CD4-positive, alpha-beta T cell (primary cell): ENCODE results near the gene OR5D18. TPM values are rescaled to one million over a fixed set of nuclear protein-coding genes. Genes with fewer than 3 reads are reported as not detected.

Source experiments
- ATAC-seq: fragments of 200-7000 bp; cut with Tn5 transposase; one replicate; pipeline ENCODE4 v1.10.0; 2022; ENCODE audit warnings: mild to moderate bottlenecking; ENCODE audit not compliant: poor library complexity
- CTCF ChIA-PET: fragments of 350-600 bp; sonication (Branson Sonifier 250); formaldehyde crosslinking; loops from one replicate; lab custom pipeline; 2021; ENCODE audit warnings: antibody characterized with exemption, inconsistent platforms; lab: Charles Lee
- POLR2A ChIA-PET: fragments of 350-600 bp; sonication (Branson Sonifier 250); formaldehyde crosslinking; loops from one replicate; lab custom pipeline; 2021; ENCODE audit warnings: antibody characterized with exemption, inconsistent platforms; lab: Charles Lee
- DNase-seq, 14 experiments: peaks; one replicate each; pipeline ENCODE4 v3.0.0-alpha.2; 2013 to 2020; ENCODE audit warnings: mixed read lengths in 2 of 14
- H3K27ac ChIP-seq, 2 donors: one replicate each; pipeline versions ENCODE4 v1.5.1 to v1.7.0; 2013; ENCODE audit warnings: low read length in 2 of 2, low read depth in 1 of 2, mild to moderate bottlenecking in 1 of 2
- H3K27me3 ChIP-seq, 2 experiments: 1 replicate in 1 of 2; 2 replicates in 1 of 2; pipeline versions ENCODE4 v1.6.1 to v1.7.0; 2013; ENCODE audit warnings: low read length in 2 of 2, control low read depth in 1 of 2, mild to moderate bottlenecking in 1 of 2, moderate library complexity in 1 of 2; ENCODE audit not compliant: insufficient read depth in 2 of 2, control insufficient read depth in 1 of 2
- H3K36me3 ChIP-seq: one replicate; pipeline ENCODE4 v1.6.1; 2013; ENCODE audit warnings: low read length, control low read depth; ENCODE audit not compliant: insufficient read depth
- H3K4me1 ChIP-seq: one replicate; pipeline ENCODE4 v1.6.1; 2013; ENCODE audit warnings: low read length, control low read depth; ENCODE audit not compliant: insufficient read depth
- H3K4me3 ChIP-seq: one replicate; pipeline ENCODE4 v1.5.1; 2013; ENCODE audit warnings: mild to moderate bottlenecking, low read length, moderate library complexity
- H3K9me3 ChIP-seq, 2 experiments: 1 replicate in 1 of 2; 2 replicates in 1 of 2; pipeline versions ENCODE4 v1.6.1 to v1.7.0; 2013; ENCODE audit warnings: low read length in 2 of 2, mild to moderate bottlenecking in 2 of 2, control low read depth in 1 of 2, moderate library complexity in 1 of 2; ENCODE audit not compliant: control insufficient read depth in 1 of 2, insufficient read depth in 1 of 2
- H3K27ac Mint-ChIP-seq: one replicate; pipeline ENCODE4 v1.8.0; 2020; ENCODE audit warnings: mixed read lengths
- H3K27me3 Mint-ChIP-seq: one replicate; pipeline ENCODE4 v1.8.0; 2021; ENCODE audit warnings: mixed read lengths
- H3K36me3 Mint-ChIP-seq: one replicate; pipeline ENCODE4 v1.8.0; 2021; ENCODE audit warnings: low read depth, mixed read lengths
- H3K4me1 Mint-ChIP-seq: one replicate; pipeline ENCODE4 v1.8.0; 2021; ENCODE audit warnings: low read depth, mixed read lengths
- H3K4me3 Mint-ChIP-seq: one replicate; pipeline ENCODE4 v1.8.0; 2020; ENCODE audit warnings: mild to moderate bottlenecking, mixed read lengths
- H3K9me3 Mint-ChIP-seq: one replicate; pipeline ENCODE4 v1.8.0; 2020; ENCODE audit warnings: mixed read lengths
- CTCF ChIP-seq: fragments of 200-600 bp; IDR thresholded peaks from one replicate; pipeline ENCODE4 v1.8.0; 2022; ENCODE audit warnings: antibody characterized with exemption, mild to moderate bottlenecking
- intact Hi-C, 2 experiments: fragments of 100-400 bp; cut with DNase I in 1 of 2; cut with micrococcal nuclease in 1 of 2; formaldehyde crosslinking; loops; one replicate each; pipeline versions ENCODE4 v1.15.1 to v1.9.0; 2023 to 2025; cut with DNase I, micrococcal nuclease
- total RNA-seq, 174 experiments: library from RNA in 2 of 174; stranded (reverse) in 2 of 174; gene quantifications; one replicate each; pipeline ENCODE4 v1.2.3 and lab custom pipeline; 2021 to 2026

Gene OR5D18
- total RNA-seq, 2 experiments from 2014 or later = not detected

- Histone ChIP-seq H3K4me1 (no peaks in the 10 kb centered on the region), H3K9me3 (peaks cover 0 to 7% of the 10 kb centered on the region in 2 experiments), H3K36me3 (no peaks in the 10 kb centered on the region), H3K27me3 (no peaks in the 10 kb centered on the region), H3K27ac (no peak overlapping the region), H3K4me3 (no peak overlapping the region)
- DNase-seq (no peak), ATAC-seq (no peak)
- H3K4me1 Mint-ChIP-seq = no peaks in the 10 kb centered on the region
- intact Hi-C loops = no loop called here
- no peaks in the 10 kb centered on the region for H3K27me3 Mint-ChIP-seq
- ChIA-PET POLR2A (no interaction called here), CTCF (no interaction called here)
- H3K9me3 Mint-ChIP-seq = peaks cover 7% of the 10 kb centered on the region
- no peak overlapping the region for H3K27ac Mint-ChIP-seq
- no peaks in the 10 kb centered on the region for H3K36me3 Mint-ChIP-seq
- no peak for TF ChIP-seq CTCF
- H3K4me3 Mint-ChIP-seq = no peak overlapping the region
Measured at GRCh38 chr11:55793321-55793720, 26.1 kb upstream of the OR5D18 start.

GRCh38 chr11:55795256-55795655 lies 24.2 kb upstream of the OR5D18 start, which contains the start of gene OR5D14:
OR5D14 (plus strand) TSS chr11:55795556; CDS start chr11:55795556, 0 bp downstream.
- H3K36me3 ChIP-seq = no peaks in the 10 kb centered on the region
- H3K4me3 Mint-ChIP-seq = no peak within 1 kb of the TSS
- no peaks in the 10 kb centered on the region for H3K27me3 ChIP-seq
- no peaks in the 10 kb centered on the region for H3K36me3 Mint-ChIP-seq
- peaks cover 15% of the 10 kb centered on the region for H3K9me3 Mint-ChIP-seq
- no peaks in the 10 kb centered on the region for H3K27me3 Mint-ChIP-seq
- intact Hi-C loops = no loop called here
- ChIA-PET CTCF (no interaction called here), POLR2A (no interaction called here)
- H3K4me1 ChIP-seq = no peaks in the 10 kb centered on the region
- H3K27ac Mint-ChIP-seq = no peak within 1 kb of the TSS
- no peak within 1 kb of the TSS for H3K4me3 ChIP-seq
- ATAC-seq (no peak), DNase-seq (no peak)
- TF ChIP-seq CTCF = no peak
- H3K9me3 ChIP-seq = peaks cover 0 to 7% of the 10 kb centered on the region in 2 experiments
- H3K27ac ChIP-seq = no peak within 1 kb of the TSS
- H3K4me1 Mint-ChIP-seq = no peaks in the 10 kb centered on the region

GRCh38 chr11:55806248-55806647 lies 13.2 kb upstream of the OR5D18 start:
- CTCF ChIA-PET = no interaction called here
- no peak for ATAC-seq
- H3K27me3 Mint-ChIP-seq = no peaks in the 10 kb centered on the region
- peaks cover 26% of the 10 kb centered on the region for H3K9me3 Mint-ChIP-seq
- intact Hi-C loops = no loop called here
- no peaks in the 10 kb centered on the region for H3K27me3 ChIP-seq
- no peaks in the 10 kb centered on the region for H3K4me1 ChIP-seq
- no peak overlapping the region for H3K4me3 Mint-ChIP-seq
- H3K27ac ChIP-seq = no peak overlapping the region
- no peaks in the 10 kb centered on the region for H3K36me3 ChIP-seq
- H3K36me3 Mint-ChIP-seq = no peaks in the 10 kb centered on the region
- no peak for TF ChIP-seq CTCF
- H3K27ac Mint-ChIP-seq = no peak overlapping the region
- H3K4me1 Mint-ChIP-seq = no peaks in the 10 kb centered on the region
- no peak for DNase-seq
- peaks cover 5 to 7% of the 10 kb centered on the region in 2 experiments for H3K9me3 ChIP-seq
- H3K4me3 ChIP-seq = no peak overlapping the region
- POLR2A ChIA-PET = no interaction called here
